Activated CD4-positive, alpha-beta memory T cell treated with anti-CD3 and anti-CD28 coated beads for 36 hours (primary cell): Measurements from ENCODE around the gene DPF3. TPM values are rescaled to one million over a fixed set of nuclear protein-coding genes. Genes with fewer than 3 reads are reported as not detected.

Source experiments
- CTCF ChIA-PET: fragments of 350-600 bp; sonication (Branson Sonifier 250); formaldehyde crosslinking; loops from one replicate; lab custom pipeline; 2021; ENCODE audit warnings: antibody characterized with exemption, inconsistent platforms; lab: Charles Lee
- POLR2A ChIA-PET: fragments of 350-600 bp; sonication (Branson Sonifier 250); formaldehyde crosslinking; loops from one replicate; lab custom pipeline; 2021; ENCODE audit warnings: antibody characterized with exemption; lab: Charles Lee
- DNase-seq: peaks from one replicate; pipeline ENCODE4 v3.0.0-alpha.2; 2020
- H3K27ac Mint-ChIP-seq: one replicate; pipeline ENCODE4 v1.8.0; 2021; ENCODE audit warnings: mixed read lengths
- H3K27me3 Mint-ChIP-seq: one replicate; pipeline ENCODE4 v1.8.0; 2021; ENCODE audit warnings: mixed read lengths
- H3K36me3 Mint-ChIP-seq: one replicate; pipeline ENCODE4 v1.8.0; 2021; ENCODE audit warnings: mixed read lengths
- H3K4me1 Mint-ChIP-seq: one replicate; pipeline ENCODE4 v1.8.0; 2021; ENCODE audit warnings: low read depth, mixed read lengths
- H3K4me3 Mint-ChIP-seq: one replicate; pipeline ENCODE4 v1.8.0; 2021; ENCODE audit warnings: mild to moderate bottlenecking, mixed read lengths
- H3K9me3 Mint-ChIP-seq: one replicate; pipeline ENCODE4 v1.8.0; 2021; ENCODE audit warnings: mixed read lengths
- intact Hi-C: fragments of 100-400 bp; cut with micrococcal nuclease; formaldehyde crosslinking; loops from one replicate; pipeline ENCODE4 v1.15.1; 2023
- total RNA-seq, 2 experiments: library from RNA; stranded (reverse); gene quantifications; one replicate each; pipeline ENCODE4 v1.2.3, GENCODE V29; 2021

The DPF3 gene
- total RNA-seq, 2 experiments from 2014 or later: 0.24 to 0.39 TPM

GRCh38 chr14:72740504-72740961 is 153.4 kb downstream of the DPF3 start:
- no peak overlapping the region for H3K4me3 Mint-ChIP-seq
- no peak overlapping the region for H3K27ac Mint-ChIP-seq
- no peaks in the 10 kb centered on the region for H3K4me1 Mint-ChIP-seq
- H3K36me3 Mint-ChIP-seq: no peaks in the 10 kb centered on the region
- ChIA-PET CTCF (no interaction called here), POLR2A (no interaction called here)
- intact Hi-C loops: no loop called here
- H3K9me3 Mint-ChIP-seq: no peaks in the 10 kb centered on the region
- no peak for DNase-seq
- no peaks in the 10 kb centered on the region for H3K27me3 Mint-ChIP-seq

- DNase-seq: no peak
- no peaks in the 10 kb centered on the region for H3K27me3 Mint-ChIP-seq
- H3K4me3 Mint-ChIP-seq: no peak overlapping the region
- H3K9me3 Mint-ChIP-seq: no peaks in the 10 kb centered on the region
- ChIA-PET POLR2A (no interaction called here), CTCF (no interaction called here)
- no peaks in the 10 kb centered on the region for H3K4me1 Mint-ChIP-seq
- H3K27ac Mint-ChIP-seq: no peak overlapping the region
- intact Hi-C loops: no loop called here
- no peaks in the 10 kb centered on the region for H3K36me3 Mint-ChIP-seq
Measured at GRCh38 chr14:72739446-72740405, 154.2 kb downstream of the DPF3 start.

- no peak for DNase-seq
- no peak overlapping the region for H3K27ac Mint-ChIP-seq
- H3K4me1 Mint-ChIP-seq: no peaks in the 10 kb centered on the region
- H3K9me3 Mint-ChIP-seq: no peaks in the 10 kb centered on the region
- CTCF ChIA-PET: no interaction called here
- POLR2A ChIA-PET: no interaction called here
- H3K27me3 Mint-ChIP-seq: no peaks in the 10 kb centered on the region
- intact Hi-C loops: no loop called here
- H3K36me3 Mint-ChIP-seq: no peaks in the 10 kb centered on the region
- H3K4me3 Mint-ChIP-seq: no peak overlapping the region
Measured at GRCh38 chr14:72738161-72738611, 155.7 kb downstream of the DPF3 start.

GRCh38 chr14:72737560-72737943 is 156.3 kb downstream of the DPF3 start:
- intact Hi-C loops: no loop called here
- no peak for DNase-seq
- Mint-ChIP-seq H3K27me3 (no peaks in the 10 kb centered on the region), H3K4me3 (no peak overlapping the region), H3K27ac (no peak overlapping the region), H3K36me3 (no peaks in the 10 kb centered on the region), H3K4me1 (no peaks in the 10 kb centered on the region), H3K9me3 (no peaks in the 10 kb centered on the region)
- POLR2A ChIA-PET: no interaction called here
- CTCF ChIA-PET: no interaction called here

- Mint-ChIP-seq H3K4me1 (no peaks in the 10 kb centered on the region), H3K4me3 (no peak overlapping the region), H3K36me3 (no peaks in the 10 kb centered on the region), H3K27me3 (no peaks in the 10 kb centered on the region), H3K9me3 (no peaks in the 10 kb centered on the region), H3K27ac (no peak overlapping the region)
- DNase-seq: no peak
- intact Hi-C loops: no loop called here
- POLR2A ChIA-PET: no interaction called here
- CTCF ChIA-PET: no interaction called here
Measured at GRCh38 chr14:72736786-72737559, 156.9 kb downstream of the DPF3 start.

- no peaks in the 10 kb centered on the region for H3K27me3 Mint-ChIP-seq
- POLR2A ChIA-PET: no interaction called here
Measured at GRCh38 chr14:72736308-72736707, 157.6 kb downstream of the DPF3 start.

GRCh38 chr14:72732022-72732780 is 161.7 kb downstream of the DPF3 start:
- ChIA-PET POLR2A (no interaction called here), CTCF (no interaction called here)
- Mint-ChIP-seq H3K27ac (no peak overlapping the region), H3K4me3 (no peak overlapping the region), H3K4me1 (no peaks in the 10 kb centered on the region), H3K9me3 (no peaks in the 10 kb centered on the region), H3K36me3 (no peaks in the 10 kb centered on the region), H3K27me3 (no peaks in the 10 kb centered on the region)
- intact Hi-C loops: no loop called here
- DNase-seq: no peak

More at GRCh38 chr14:72736308-72736707, 157.6 kb downstream of the DPF3 start:
- Mint-ChIP-seq H3K36me3 (no peaks in the 10 kb centered on the region), H3K4me3 (no peak overlapping the region), H3K4me1 (no peaks in the 10 kb centered on the region), H3K9me3 (no peaks in the 10 kb centered on the region), H3K27ac (no peak overlapping the region)
- CTCF ChIA-PET: no interaction called here
- DNase-seq: no peak
- intact Hi-C loops: no loop called here

GRCh38 chr14:72731252-72732020 is 162.5 kb downstream of the DPF3 start:
- no peak overlapping the region for H3K27ac Mint-ChIP-seq
- POLR2A ChIA-PET: no interaction called here
- H3K4me1 Mint-ChIP-seq: no peaks in the 10 kb centered on the region
- no peak for DNase-seq
- intact Hi-C loops: no loop called here
- no peak overlapping the region for H3K4me3 Mint-ChIP-seq
- H3K36me3 Mint-ChIP-seq: no peaks in the 10 kb centered on the region
- no peaks in the 10 kb centered on the region for H3K9me3 Mint-ChIP-seq
- H3K27me3 Mint-ChIP-seq: no peaks in the 10 kb centered on the region
- CTCF ChIA-PET: no interaction called here

- no peak overlapping the region for H3K4me3 Mint-ChIP-seq
- ChIA-PET POLR2A (no interaction called here), CTCF (interaction anchor here (1.0 kb wide), 1 partner anchor 213 kb away, joined by 3 read pairs; no protein-coding TSS in a partner anchor)
- intact Hi-C loops: no loop called here
- no peaks in the 10 kb centered on the region for H3K36me3 Mint-ChIP-seq
- no peaks in the 10 kb centered on the region for H3K9me3 Mint-ChIP-seq
- no peaks in the 10 kb centered on the region for H3K4me1 Mint-ChIP-seq
- DNase-seq: no peak
- no peak overlapping the region for H3K27ac Mint-ChIP-seq
- no peaks in the 10 kb centered on the region for H3K27me3 Mint-ChIP-seq
Measured at GRCh38 chr14:72730468-72730867, 163.4 kb downstream of the DPF3 start.

GRCh38 chr14:72726444-72726843 is 167.5 kb downstream of the DPF3 start:
- Mint-ChIP-seq H3K27me3 (no peaks in the 10 kb centered on the region), H3K36me3 (no peaks in the 10 kb centered on the region), H3K4me3 (no peak overlapping the region), H3K4me1 (no peaks in the 10 kb centered on the region), H3K9me3 (no peaks in the 10 kb centered on the region), H3K27ac (no peak overlapping the region)
- DNase-seq: no peak
- intact Hi-C loops: no loop called here
- ChIA-PET POLR2A (no interaction called here), CTCF (no interaction called here)

GRCh38 chr14:72723858-72724530 is 169.9 kb downstream of the DPF3 start:
- no peak for DNase-seq
- ChIA-PET POLR2A (no interaction called here), CTCF (no interaction called here)
- Mint-ChIP-seq H3K27me3 (no peaks in the 10 kb centered on the region), H3K9me3 (no peaks in the 10 kb centered on the region), H3K27ac (no peak overlapping the region), H3K4me3 (no peak overlapping the region), H3K4me1 (no peaks in the 10 kb centered on the region), H3K36me3 (no peaks in the 10 kb centered on the region)
- intact Hi-C loops: no loop called here
